DOHH2 (cell line): Measurements from ENCODE around the gene FAM107B.

Experiments used
- H3F3A ChIP-seq: fragments of 200-600 bp; sonication (generic), shearing (Covaris generic); 2 replicates; pipeline ENCODE4 v1.6.0; 2016; ENCODE audit warnings: antibody characterized with exemption, mild to moderate bottlenecking; ENCODE audit not compliant: control insufficient read depth, insufficient read depth
- H3K27ac ChIP-seq: fragments of 200-600 bp; sonication (generic); 2 replicates; pipeline ENCODE4 v1.5.1; 2014; ENCODE audit warnings: low read depth, mild to moderate bottlenecking, low read length, moderate library complexity
- H3K27me3 ChIP-seq: fragments of 200-600 bp; sonication (generic); 2 replicates; pipeline ENCODE4 v1.6.1; 2014; ENCODE audit warnings: mild to moderate bottlenecking, low read length, mixed read lengths; ENCODE audit not compliant: control insufficient read depth
- H3K36me3 ChIP-seq: fragments of 200-600 bp; sonication (generic); 2 replicates; pipeline ENCODE4 v1.6.1; 2014; ENCODE audit warnings: mild to moderate bottlenecking, low read length, moderate library complexity, mixed read lengths; ENCODE audit not compliant: control insufficient read depth
- H3K4me1 ChIP-seq: fragments of 200-600 bp; sonication (generic); 2 replicates; pipeline ENCODE4 v1.6.1; 2014; ENCODE audit warnings: mild to moderate bottlenecking, low read length, mixed read lengths; ENCODE audit not compliant: control insufficient read depth
- H3K4me2 ChIP-seq: fragments of 200-600 bp; sonication (generic); 2 replicates; pipeline ENCODE4 v1.6.0; 2014; ENCODE audit warnings: mild to moderate bottlenecking, low read length, moderate library complexity
- H3K4me3 ChIP-seq: fragments of 200-600 bp; sonication (generic); 2 replicates; pipeline ENCODE4 v1.5.1; 2014; ENCODE audit warnings: mild to moderate bottlenecking, low read length, mixed read lengths
- H3K79me2 ChIP-seq: fragments of 200-600 bp; sonication (generic); 2 replicates; pipeline ENCODE4 v1.6.1; 2014; ENCODE audit warnings: mild to moderate bottlenecking, low read length, mixed read lengths; ENCODE audit not compliant: control insufficient read depth
- H3K9me2 ChIP-seq: fragments of 200-600 bp; sonication (generic); replicated peaks from 2 replicates; pipeline ENCODE4 v1.6.1; 2014; ENCODE audit warnings: mild to moderate bottlenecking, low read length, mixed read lengths; ENCODE audit not compliant: control insufficient read depth
- H3K9me3 ChIP-seq: fragments of 200-600 bp; sonication (generic); 2 replicates; pipeline ENCODE4 v1.6.1; 2014; ENCODE audit warnings: antibody characterized with exemption, low read length, mixed read lengths; ENCODE audit not compliant: control insufficient read depth, insufficient read depth
- H4K20me1 ChIP-seq: fragments of 200-600 bp; sonication (generic); 2 replicates; pipeline ENCODE4 v1.6.0; 2014; ENCODE audit warnings: low read depth, mild to moderate bottlenecking, antibody characterized with exemption, low read length, moderate library complexity; ENCODE audit not compliant: control insufficient read depth, insufficient read depth
- CTCF ChIP-seq: fragments of 200-600 bp; sonication (generic); IDR thresholded peaks from one replicate; pipeline ENCODE4 v1.5.1; 2014; ENCODE audit warnings: antibody characterized with exemption, mild to moderate bottlenecking, low read depth, low read length; ENCODE audit not compliant: poor library complexity, severe bottlenecking
- EZH2phosphoT487 ChIP-seq: fragments of 200-600 bp; sonication (generic); IDR thresholded peaks from 2 replicates; pipeline ENCODE4 v1.6.1; 2017; ENCODE audit warnings: borderline replicate concordance, mild to moderate bottlenecking, antibody characterized with exemption, low read length, moderate library complexity, mixed read lengths

FAM107B gene

GRCh38 chr10:14604181-14605142, 170.2 kb downstream of the FAM107B start:
- Histone ChIP-seq H3K4me2 (peak overlapping the region; percentile 86), H3K9me3 (no peaks in the 10 kb centered on the region), H3K4me1 (peaks cover 77% of the 10 kb centered on the region), H3K79me2 (peaks cover 58% of the 10 kb centered on the region), H3K27ac (peak overlapping the region; percentile 45), H4K20me1 (peaks cover 33% of the 10 kb centered on the region), H3K4me3 (peak overlapping the region; percentile 76), H3K27me3 (0 out of 2 replicates have a peak, but pooled peaks cover 3% of the 10 kb centered on the region), H3K9me2 (no peaks in the 10 kb centered on the region), H3K36me3 (peaks cover 42% of the 10 kb centered on the region), H3F3A (peaks cover 31% of the 10 kb centered on the region)
- TF ChIP-seq EZH2phosphoT487 (no peak), CTCF (no peak)

- Histone ChIP-seq H3K79me2 (peaks cover 66% of the 10 kb centered on the region), H3K4me3 (peak overlapping the region; percentile 100), H3K9me2 (no peaks in the 10 kb centered on the region), H3K27me3 (0 out of 2 replicates have a peak, but pooled peaks cover 3% of the 10 kb centered on the region), H3K4me2 (peak overlapping the region; percentile 97), H3F3A (peaks cover 31% of the 10 kb centered on the region), H3K9me3 (no peaks in the 10 kb centered on the region), H3K4me1 (peaks cover 77% of the 10 kb centered on the region), H4K20me1 (peaks cover 42% of the 10 kb centered on the region), H3K27ac (peak overlapping the region; percentile 87), H3K36me3 (peaks cover 50% of the 10 kb centered on the region)
- TF ChIP-seq EZH2phosphoT487 (no peak), CTCF (no peak)
These were observed 171.1 kb downstream of the FAM107B start for GRCh38 chr10:14603534-14604102.

GRCh38 chr10:14602807-14603533, 171.7 kb downstream of the FAM107B start:
- peak overlapping the region; percentile 100 for H3K4me3 ChIP-seq
- peaks cover 72% of the 10 kb centered on the region for H3K79me2 ChIP-seq
- H3K4me2 ChIP-seq: peak overlapping the region; percentile 97
- H3F3A ChIP-seq: peaks cover 32% of the 10 kb centered on the region
- no peaks in the 10 kb centered on the region for H3K9me3 ChIP-seq
- no peaks in the 10 kb centered on the region for H3K9me2 ChIP-seq
- peaks cover 57% of the 10 kb centered on the region for H3K36me3 ChIP-seq
- H3K27me3 ChIP-seq: 0 out of 2 replicates have a peak, but pooled peaks cover 3% of the 10 kb centered on the region
- peak overlapping the region; percentile 87 for H3K27ac ChIP-seq
- peaks cover 77% of the 10 kb centered on the region for H3K4me1 ChIP-seq
- peaks cover 48% of the 10 kb centered on the region for H4K20me1 ChIP-seq
- TF ChIP-seq EZH2phosphoT487 (no peak), CTCF (no peak)
